Smooth muscle cell (in vitro differentiated cells): ENCODE results near the gene IL1RAPL1. TPM values are rescaled to one million over a fixed set of nuclear protein-coding genes. Genes with fewer than 3 reads are reported as not detected.

Experiments
- DNase-seq: peaks from one replicate; lab custom pipeline; 2025; ENCODE audit not compliant: unreplicated experiment; lab: John Stamatoyannopoulos, UW
- H2AFZ ChIP-seq: fragments of 200-600 bp; sonication (generic); 2 replicates; pipeline ENCODE4 v1.6.0; 2016; ENCODE audit warnings: antibody characterized with exemption, low read depth, mild to moderate bottlenecking
- H3F3A ChIP-seq: fragments of 200-600 bp; sonication (generic); 2 replicates; pipeline ENCODE4 v1.6.0; 2017; ENCODE audit warnings: antibody characterized with exemption, low read depth
- H3K27ac ChIP-seq: fragments of 200-600 bp; sonication (generic); 2 replicates; pipeline ENCODE4 v1.5.1; 2016; ENCODE audit warnings: low read depth, mild to moderate bottlenecking
- H3K27me3 ChIP-seq: fragments of 200-600 bp; sonication (generic); 2 replicates; pipeline ENCODE4 v1.6.1; 2016; ENCODE audit warnings: low read depth, mild to moderate bottlenecking
- H3K36me3 ChIP-seq: fragments of 200-600 bp; sonication (generic); 2 replicates; pipeline ENCODE4 v1.5.1; 2016; ENCODE audit warnings: low read depth
- H3K4me1 ChIP-seq: fragments of 200-600 bp; sonication (generic); 2 replicates; pipeline ENCODE4 v1.5.1; 2016; ENCODE audit warnings: low read depth
- H3K4me2 ChIP-seq: fragments of 200-600 bp; sonication (generic); 2 replicates; pipeline ENCODE4 v1.6.0; 2016; ENCODE audit warnings: mild to moderate bottlenecking
- H3K4me3 ChIP-seq: fragments of 200-600 bp; sonication (generic); 2 replicates; pipeline ENCODE4 v1.5.1; 2016; ENCODE audit warnings: mild to moderate bottlenecking
- H3K79me2 ChIP-seq: fragments of 200-600 bp; sonication (generic); 2 replicates; pipeline ENCODE4 v1.6.0; 2016; ENCODE audit warnings: low read depth, mild to moderate bottlenecking
- H3K9ac ChIP-seq: fragments of 200-600 bp; sonication (generic); 2 replicates; pipeline ENCODE4 v1.6.0; 2016; ENCODE audit warnings: low read depth
- H3K9me3 ChIP-seq: fragments of 200-600 bp; sonication (generic); replicated peaks from 2 replicates; pipeline ENCODE4 v1.5.1; 2016; ENCODE audit warnings: low read depth
- H4K20me1 ChIP-seq: fragments of 200-600 bp; sonication (generic); 2 replicates; pipeline ENCODE4 v1.6.0; 2016; ENCODE audit warnings: low read depth
- CTCF ChIP-seq: fragments of 200-600 bp; sonication (generic); IDR thresholded peaks from 2 replicates; pipeline ENCODE4 v1.5.1; 2017; ENCODE audit warnings: borderline replicate concordance, mild to moderate bottlenecking, antibody characterized with exemption; ENCODE audit not compliant: insufficient read depth, poor library complexity, severe bottlenecking
- WGBS: methylation state at CpG from one replicate; pipeline ENCODE4 v1.1.7; 2016; ENCODE audit warnings: low lambda C conversion rate; 5-methylcytosine and 5-hydroxymethylcytosine counted together
- polyA plus RNA-seq: library from polyadenylated mRNA; unstranded; fragments of >200 nt; fragmentation: Nextera tagmentation; extraction: Ambion mirVana; gene quantifications from 2 replicates; pipeline ENCODE4 v1.2.1, GENCODE V29; 2016
- total RNA-seq: library from RNA; depleted of rRNA; stranded (reverse); fragments of >200 nt; gene quantifications from 2 replicates; pipeline ENCODE4 v1.2.3, GENCODE V29; 2014

The IL1RAPL1 gene
- total and polyA plus RNA-seq, 2 experiments from 2014 or later = 0.04 TPM; not detected in 1

GRCh38 chrX:28613558-28613957 is 26.3 kb downstream of the IL1RAPL1 start:
- Histone ChIP-seq H3K27me3 (no peaks in the 10 kb centered on the region), H3K9me3 (no peaks in the 10 kb centered on the region), H2AFZ (no peak overlapping the region), H3K27ac (no peak overlapping the region), H3K4me3 (no peak overlapping the region), H3K79me2 (no peaks in the 10 kb centered on the region), H3F3A (no peaks in the 10 kb centered on the region), H4K20me1 (no peaks in the 10 kb centered on the region), H3K4me1 (no peaks in the 10 kb centered on the region), H3K36me3 (no peaks in the 10 kb centered on the region), H3K4me2 (no peak overlapping the region), H3K9ac (no peak overlapping the region)
- no peak for DNase-seq
- no peak for TF ChIP-seq CTCF
- WGBS = 20% methylated on average over 1 of the region's 1 CpG

- no peaks in the 10 kb centered on the region for H3F3A ChIP-seq
- DNase-seq = no peak
- H4K20me1 ChIP-seq = no peaks in the 10 kb centered on the region
- H3K36me3 ChIP-seq = no peaks in the 10 kb centered on the region
- no peak overlapping the region for H2AFZ ChIP-seq
- H3K9ac ChIP-seq = no peak overlapping the region
- no peaks in the 10 kb centered on the region for H3K27me3 ChIP-seq
- no peak overlapping the region for H3K4me2 ChIP-seq
- H3K4me1 ChIP-seq = peaks cover 28% of the 10 kb centered on the region
- TF ChIP-seq CTCF = no peak
- no peak overlapping the region for H3K27ac ChIP-seq
- H3K4me3 ChIP-seq = no peak overlapping the region
- H3K79me2 ChIP-seq = no peaks in the 10 kb centered on the region
- 75% methylated on average over 2 of the region's 2 CpGs for WGBS
- H3K9me3 ChIP-seq = no peaks in the 10 kb centered on the region
These were observed 38.0 kb downstream of the IL1RAPL1 start for GRCh38 chrX:28625223-28625622.

- WGBS = 85% methylated on average over 2 of the region's 2 CpGs
- Histone ChIP-seq H3K79me2 (no peaks in the 10 kb centered on the region), H3F3A (no peaks in the 10 kb centered on the region), H3K36me3 (no peaks in the 10 kb centered on the region), H3K9me3 (no peaks in the 10 kb centered on the region), H2AFZ (no peak overlapping the region), H3K4me3 (no peak overlapping the region), H3K27ac (no peak overlapping the region), H3K9ac (no peak overlapping the region), H3K4me1 (peaks cover 28% of the 10 kb centered on the region), H3K27me3 (no peaks in the 10 kb centered on the region), H4K20me1 (no peaks in the 10 kb centered on the region), H3K4me2 (no peak overlapping the region)
- DNase-seq = no peak
- no peak for TF ChIP-seq CTCF
These were observed 39.3 kb downstream of the IL1RAPL1 start for GRCh38 chrX:28626515-28626914.

GRCh38 chrX:28628120-28628519 is 40.9 kb downstream of the IL1RAPL1 start:
- TF ChIP-seq CTCF = no peak
- Histone ChIP-seq H2AFZ (no peak overlapping the region), H3K79me2 (no peaks in the 10 kb centered on the region), H3K9me3 (no peaks in the 10 kb centered on the region), H3K36me3 (no peaks in the 10 kb centered on the region), H3K27ac (no peak overlapping the region), H3F3A (no peaks in the 10 kb centered on the region), H3K4me3 (no peak overlapping the region), H3K4me2 (no peak overlapping the region), H4K20me1 (no peaks in the 10 kb centered on the region), H3K4me1 (peaks cover 18% of the 10 kb centered on the region), H3K9ac (no peak overlapping the region), H3K27me3 (no peaks in the 10 kb centered on the region)
- DNase-seq = no peak
